GM15510 (cell line): ENCODE results near the gene CCDC78.

Experiments used
- POLR2A ChIP-seq: IDR thresholded peaks from 3 replicates; pipeline ENCODE4 v1.6.1; 2011; ENCODE audit warnings: borderline replicate concordance; ENCODE audit not compliant: insufficient read length; ENCODE audit errors: extremely low read depth

CCDC78 gene

GRCh38 chr16:679814-680624 is 46.2 kb downstream of the CCDC78 start, which contains the start of gene STUB1:
STUB1 (plus strand) TSS chr16:680410; CDS start chr16:680526, 116 bp downstream.
- TF ChIP-seq POLR2A: peak; percentile 95

DNA sequence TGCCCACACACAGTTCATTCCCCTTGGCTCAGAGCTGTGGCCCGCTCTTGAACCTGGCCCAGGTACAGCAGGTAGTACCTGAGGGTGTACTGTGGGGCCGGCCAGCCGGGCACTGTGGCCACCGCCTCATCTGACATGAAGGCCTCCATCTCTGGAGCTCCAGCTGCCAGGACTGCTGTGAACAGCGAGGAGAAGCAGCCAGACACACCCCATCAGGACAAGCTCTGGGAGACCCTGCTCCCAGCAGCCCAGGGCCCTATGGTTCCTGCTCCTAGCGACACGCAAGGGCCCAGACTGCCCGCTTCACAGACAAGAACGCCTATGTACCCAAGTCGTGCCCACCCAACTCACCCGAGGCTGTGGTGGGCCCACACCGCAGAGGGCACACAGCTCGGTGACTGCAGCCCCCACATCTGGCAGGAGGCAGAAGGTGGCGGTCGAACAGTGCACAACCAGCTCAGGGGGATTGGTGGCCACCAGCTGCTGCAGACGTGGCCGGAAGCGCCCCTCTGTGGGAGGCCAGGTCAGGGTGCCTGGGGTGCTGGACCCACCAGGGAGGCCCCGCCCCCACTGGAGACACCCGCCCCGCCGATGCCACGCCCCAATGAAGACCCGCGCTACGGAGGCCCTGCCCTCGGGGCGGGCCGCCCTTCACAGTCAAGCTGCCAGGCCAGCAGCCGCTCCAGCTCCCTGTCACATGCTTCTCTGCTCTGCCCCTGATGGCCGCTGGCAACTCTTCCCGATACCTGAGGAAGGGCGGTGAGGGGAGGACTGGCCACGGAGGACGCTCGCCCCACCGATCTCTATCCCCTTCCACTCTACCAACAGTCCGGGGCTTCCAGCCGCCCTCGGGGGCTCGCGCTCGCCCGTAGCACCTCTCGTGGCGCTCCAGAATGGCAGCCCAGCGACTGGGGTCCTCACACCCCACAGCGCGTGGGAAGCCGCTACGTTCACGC is 47.1 kb downstream of the CCDC78 start:
- peak; percentile 33 for TF ChIP-seq POLR2A

GRCh38 chr16:678209-678857 is 47.9 kb downstream of the CCDC78 start:
- TF ChIP-seq POLR2A: no peak

GRCh38 chr16:677316-678190 is 48.7 kb downstream of the CCDC78 start:
- no peak for TF ChIP-seq POLR2A

DNA sequence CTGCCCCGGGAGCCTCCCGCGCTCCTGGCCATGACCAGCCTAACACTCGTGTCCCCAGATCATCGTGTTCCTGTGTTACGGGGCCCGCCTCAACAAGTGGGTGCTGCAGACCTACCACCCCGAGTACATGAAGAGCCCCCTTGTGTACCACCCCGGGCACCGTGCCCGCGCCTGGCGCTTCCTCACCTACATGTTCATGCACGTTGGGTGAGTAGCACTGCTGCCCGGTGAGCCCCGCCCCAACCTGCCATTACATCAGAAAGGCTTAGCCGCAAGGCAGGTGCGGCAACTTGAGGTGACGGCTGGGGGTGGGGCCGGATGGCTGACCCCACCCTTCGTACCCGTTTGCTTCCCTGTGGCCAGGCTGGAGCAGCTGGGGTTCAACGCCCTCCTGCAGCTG is 49.3 kb downstream of the CCDC78 start:
- no peak for TF ChIP-seq POLR2A

- TF ChIP-seq POLR2A: no peak
These were observed 49.7 kb downstream of the CCDC78 start for GRCh38 chr16:676565-676902.

DNA sequence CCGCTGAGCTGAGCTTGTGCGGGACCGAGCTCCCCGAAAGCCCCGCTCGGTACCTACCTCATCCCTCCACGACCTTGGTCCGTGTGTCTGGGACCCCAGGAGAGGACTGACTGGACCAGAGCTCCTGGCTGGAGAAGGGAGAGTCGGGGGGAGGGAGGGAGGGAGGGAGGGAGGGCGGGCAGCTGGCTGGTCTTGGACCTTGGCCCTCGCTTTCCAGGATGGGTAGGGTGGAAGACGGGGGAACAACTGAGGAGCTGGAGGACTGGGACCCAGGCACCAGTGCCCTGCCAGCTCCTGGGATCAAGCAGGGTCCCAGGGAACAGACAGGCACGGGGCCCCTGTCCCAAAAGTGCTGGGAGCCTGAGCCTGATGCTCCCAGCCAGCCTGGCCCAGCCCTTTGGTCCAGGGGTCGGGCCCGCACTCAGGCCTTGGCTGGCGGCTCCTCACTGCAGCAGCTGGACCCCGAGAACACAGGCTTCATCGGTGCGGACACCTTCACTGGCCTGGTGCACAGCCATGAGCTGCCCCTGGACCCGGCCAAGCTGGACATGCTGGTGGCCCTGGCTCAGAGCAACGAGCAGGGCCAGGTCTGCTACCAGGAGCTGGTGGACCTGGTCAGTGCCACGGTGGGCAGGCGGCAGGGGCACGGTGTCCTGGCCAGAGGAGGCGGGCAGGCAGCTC is 50.2 kb downstream of the CCDC78 start:
- no peak for TF ChIP-seq POLR2A

GRCh38 chr16:674968-675883 is 51.0 kb downstream of the CCDC78 start, which contains the start of gene RHBDL1:
RHBDL1 (plus strand) TSS chr16:675671; CDS start chr16:675791, 120 bp downstream.
- no peak for TF ChIP-seq POLR2A

DNA sequence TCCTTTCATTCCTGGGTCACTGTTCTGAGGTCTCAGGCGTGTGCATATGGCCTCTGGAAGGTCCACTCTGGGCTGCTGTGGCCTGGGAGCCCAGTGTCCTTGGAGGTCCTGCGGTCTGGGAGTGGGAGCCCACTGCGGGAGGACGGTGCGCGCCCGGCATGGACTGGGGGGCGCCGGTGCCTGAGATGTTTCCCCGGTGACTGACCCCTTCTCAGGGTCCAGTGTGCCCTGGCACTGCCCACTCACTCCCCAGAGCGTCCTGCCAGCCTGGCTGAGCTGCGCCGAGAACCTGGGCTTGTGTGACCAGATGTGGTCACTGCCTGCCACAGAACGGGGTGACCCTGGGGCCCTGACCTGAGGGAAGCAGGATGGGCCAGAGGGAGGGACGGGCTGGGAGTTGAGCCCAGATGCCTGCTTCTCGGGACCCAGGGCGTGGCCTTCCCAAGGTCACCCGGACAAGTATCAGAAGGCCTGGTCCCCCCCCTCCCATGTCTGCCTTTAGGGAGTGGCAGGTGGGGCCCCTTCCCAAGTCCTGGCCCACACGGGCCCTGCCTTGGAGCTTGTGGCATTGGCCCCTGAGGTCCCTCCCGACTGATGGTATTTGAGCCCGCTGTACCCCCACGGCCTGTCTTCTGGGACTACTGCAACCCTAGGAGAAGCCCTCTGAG is 51.9 kb downstream of the CCDC78 start:
- no peak for TF ChIP-seq POLR2A

- no peak for TF ChIP-seq POLR2A
These were observed 52.7 kb downstream of the CCDC78 start for GRCh38 chr16:673399-673991.

- TF ChIP-seq POLR2A: no peak
These were observed 53.4 kb downstream of the CCDC78 start for GRCh38 chr16:672851-673250.
